Left kidney (tissue), 2 donors: Measurements from ENCODE around the gene TCERG1L. TPM values are rescaled to one million over a fixed set of nuclear protein-coding genes. Genes with fewer than 3 reads are reported as not detected.

ENCODE experiments used
- DNase-seq: peaks from one replicate; pipeline ENCODE4 v3.0.0-alpha.2; 2013
- polyA plus RNA-seq: library from polyadenylated mRNA; unstranded; fragments of 120-200 nt; gene quantifications from one replicate; pipeline ENCODE4 v1.2.1, GENCODE V29; 2013; ENCODE audit not compliant: insufficient read length

TCERG1L gene
- polyA plus RNA-seq, 1 donor, result 1.3 TPM

GRCh38 chr10:131226446-131227162 lies 84.9 kb downstream of the TCERG1L start:
- DNase-seq, result no peak

GRCh38 chr10:131224106-131224505 lies 87.4 kb downstream of the TCERG1L start:
- DNase-seq, result no peak

GRCh38 chr10:131223422-131223821 lies 88.1 kb downstream of the TCERG1L start:
- no peak for DNase-seq

GRCh38 chr10:131222986-131223385 lies 88.5 kb downstream of the TCERG1L start:
- no peak for DNase-seq

- no peak for DNase-seq
Observed at GRCh38 chr10:131221632-131222277, 89.8 kb downstream of the TCERG1L start.

GRCh38 chr10:131220601-131221171 lies 90.8 kb downstream of the TCERG1L start:
- DNase-seq, result no peak

- DNase-seq, result no peak
Observed at GRCh38 chr10:131219955-131220489, 91.5 kb downstream of the TCERG1L start.

GRCh38 chr10:131219584-131219886 lies 92.0 kb downstream of the TCERG1L start:
- DNase-seq, result no peak

GRCh38 chr10:131218811-131219583 lies 92.5 kb downstream of the TCERG1L start:
- DNase-seq, result no peak

GRCh38 chr10:131216681-131217230 lies 94.8 kb downstream of the TCERG1L start:
- no peak for DNase-seq

- no peak for DNase-seq
Observed at GRCh38 chr10:131215776-131216175, 95.7 kb downstream of the TCERG1L start.

GRCh38 chr10:131214521-131215244 lies 96.8 kb downstream of the TCERG1L start:
- DNase-seq, result no peak

GRCh38 chr10:131213741-131214505 lies 97.6 kb downstream of the TCERG1L start:
- DNase-seq, result peak; percentile 6

- DNase-seq, result no peak
Observed at GRCh38 chr10:131212763-131213325, 98.7 kb downstream of the TCERG1L start.

- DNase-seq, result no peak
Observed at GRCh38 chr10:131211965-131212619, 99.4 kb downstream of the TCERG1L start.

- DNase-seq, result no peak
Observed at GRCh38 chr10:131211559-131211958, 100.0 kb downstream of the TCERG1L start.

GRCh38 chr10:131211146-131211545 lies 100.4 kb downstream of the TCERG1L start:
- no peak for DNase-seq

- no peak for DNase-seq
Observed at GRCh38 chr10:131210181-131210580, 101.3 kb downstream of the TCERG1L start.

GRCh38 chr10:131207584-131208532 lies 103.7 kb downstream of the TCERG1L start:
- no peak for DNase-seq
